Keratinocyte (primary cell): ENCODE measurements around the gene HIVEP1.

Experiments
- CTCF ChIP-seq, 3 experiments: IDR thresholded peaks in 1 of 3; conservative IDR thresholded peaks in 1 of 3; optimal IDR thresholded peaks in 1 of 3; 2 replicates in 2 of 3; 3 replicates in 1 of 3; pipeline versions ENCODE3 to v1.5.1; 2011; ENCODE audit warnings: low read length in 3 of 3, mild to moderate bottlenecking in 3 of 3, moderate library complexity in 2 of 3, control low read depth in 1 of 3, inconsistent platforms in 1 of 3; ENCODE audit not compliant: insufficient read depth in 2 of 3; ENCODE audit errors: extremely low read depth in 1 of 3
- EZH2 ChIP-seq: IDR thresholded peaks from one replicate; pipeline ENCODE4 v1.6.1; 2012; ENCODE audit warnings: inconsistent platforms, mild to moderate bottlenecking, low read length, moderate library complexity

- TF ChIP-seq CTCF (optimal IDR thresholded peaks at IDR 0.05 in 1 of 3, IDR thresholded peaks at IDR 0.05 in 1 of 3, conservative IDR thresholded peaks at IDR 0.05 in 1 of 3; ENCODE audit: extremely low read depth in 1 of 3, insufficient read depth in 2 of 3, low read length in 3 of 3) (no peak), EZH2 (no peak)
These were observed 24.7 kb downstream of the HIVEP1 start for GRCh38 chr6:12036766-12037165.
